HepG2 (cell line): Measurements from ENCODE around the gene PCNP. TPM values are rescaled to one million over a fixed set of nuclear protein-coding genes. Genes with fewer than 3 reads are reported as not detected.
A peak's percentile ranks its signal among the peaks of the same experiment; 100 is the strongest.

Source experiments
- CEBPB ChIP-seq: IDR thresholded peaks from 2 replicates; pipeline ENCODE4 v1.6.1; 2011; ENCODE audit warnings: low read depth, low read length, improper control_type of control experiment, borderline replicate concordance
- E2F1 ChIP-seq: sonication (generic); formaldehyde crosslinking; IDR thresholded peaks from 2 replicates; pipeline ENCODE4 v1.5.0; 2020; ENCODE audit warnings: missing genetic modification reagents
- GATAD2A ChIP-seq: IDR thresholded peaks from 2 replicates; pipeline ENCODE4 v1.6.1; 2016
- MBD4 ChIP-seq: IDR thresholded peaks from 2 replicates; pipeline ENCODE4 v1.6.1; 2012; ENCODE audit warnings: low read length, inconsistent platforms, borderline replicate concordance
- MNT ChIP-seq: fragments of 450-650 bp; IDR thresholded peaks from 2 replicates; pipeline ENCODE4 v1.6.1; 2016
- PHF20 ChIP-seq: sonication (generic); formaldehyde crosslinking; IDR thresholded peaks from 2 replicates; pipeline ENCODE4 v1.5.0; 2020; ENCODE audit warnings: mild to moderate bottlenecking, missing genetic modification reagents
- PITX1 ChIP-seq: sonication (generic); formaldehyde crosslinking; IDR thresholded peaks from 2 replicates; pipeline ENCODE4 v1.5.1; 2020; ENCODE audit warnings: mild to moderate bottlenecking, missing genetic modification reagents
- REST ChIP-seq, 2 experiments: IDR thresholded peaks; 2 replicates each; pipeline ENCODE4 v1.6.1; 2011 to 2012; ENCODE audit warnings: low read length in 2 of 2, borderline replicate concordance in 1 of 2, low read depth in 1 of 2, mild to moderate bottlenecking in 1 of 2, moderate library complexity in 1 of 2
- SP2 ChIP-seq: sonication (generic); formaldehyde crosslinking; IDR thresholded peaks from 2 replicates; pipeline ENCODE4 v1.5.1; 2020; ENCODE audit warnings: mild to moderate bottlenecking, missing genetic modification reagents
- SRY ChIP-seq: sonication (generic); formaldehyde crosslinking; IDR thresholded peaks from 2 replicates; pipeline ENCODE4 v1.8.0; 2022; ENCODE audit warnings: mild to moderate bottlenecking, missing genetic modification reagents
- TAF15 ChIP-seq: fragments of 200-400 bp; formaldehyde crosslinking; IDR thresholded peaks from one replicate; pipeline ENCODE4 v1.6.1; 2018; ENCODE audit warnings: mild to moderate bottlenecking, low read depth, low read length; ENCODE audit not compliant: poor library complexity, severe bottlenecking
- TCF7L2 ChIP-seq: IDR thresholded peaks from 2 replicates; pipeline ENCODE4 v1.6.1; 2011; ENCODE audit warnings: mild to moderate bottlenecking, low read depth, low read length, moderate library complexity
- TIGD3 ChIP-seq: sonication (generic); formaldehyde crosslinking; IDR thresholded peaks from 2 replicates; pipeline ENCODE4 v1.5.1; 2020; ENCODE audit warnings: mild to moderate bottlenecking, missing genetic modification reagents, borderline replicate concordance
- ZC3H4 ChIP-seq: sonication (generic); formaldehyde crosslinking; IDR thresholded peaks from 2 replicates; pipeline ENCODE4 v1.4.0; 2020; ENCODE audit warnings: missing genetic modification reagents, borderline replicate concordance
- ZNF513 ChIP-seq: sonication (generic); formaldehyde crosslinking; conservative IDR thresholded peaks from 2 replicates; pipeline ENCODE4 v1.5.0; 2020; ENCODE audit warnings: missing genetic modification reagents
- ZNF557 ChIP-seq: sonication (generic); formaldehyde crosslinking; IDR thresholded peaks from 2 replicates; pipeline ENCODE4 v1.4.0; 2020; ENCODE audit warnings: missing genetic modification reagents
- ZNF660 ChIP-seq: sonication (generic); formaldehyde crosslinking; IDR thresholded peaks from 2 replicates; pipeline ENCODE4 v1.5.1; 2020; ENCODE audit warnings: mild to moderate bottlenecking, low read depth, missing genetic modification reagents, borderline replicate concordance
- ZNF777 ChIP-seq: sonication (generic); formaldehyde crosslinking; IDR thresholded peaks from 2 replicates; pipeline ENCODE4 v1.4.0; 2020; ENCODE audit warnings: missing genetic modification reagents
- ZNF784 ChIP-seq: sonication (generic); formaldehyde crosslinking; IDR thresholded peaks from 2 replicates; pipeline ENCODE4 v1.5.1; 2020; ENCODE audit warnings: missing genetic modification reagents, mild to moderate bottlenecking, borderline replicate concordance
- polyA plus RNA-seq, 8 experiments: library from polyadenylated mRNA; depleted of rRNA in 3 of 8; stranded (reverse) in 7 of 8; unstranded in 1 of 8; fragments of >200 nt; fragmentation: Illumina TruSeq in 4 of 8; extraction: Trizol in 4 of 8; gene quantifications; 2 replicates each; pipeline versions ENCODE4 v1.2.1 to v1.2.3, GENCODE V29; 2011 to 2016; ENCODE audit warnings: low read depth in 4 of 8, missing spikeins in 1 of 8, mixed read lengths in 1 of 8; ENCODE audit not compliant: insufficient read depth in 1 of 8
- total RNA-seq, 5 experiments: library from RNA; depleted of rRNA; stranded (reverse); fragments of >200 nt; fragmentation: Illumina TruSeq; extraction: Trizol; gene quantifications; 2 replicates each; pipeline ENCODE4 v1.2.3, GENCODE V29; 2016; ENCODE audit warnings: low read depth in 1 of 5

The PCNP gene
- total and polyA plus RNA-seq, 2 of the 13 experiments (the other 11 are each of a cell fraction or from before 2014, with no cell fraction given): 44.1 to 78.2 TPM

GRCh38 chr3:101561630-101562328, 12.2 kb upstream of the PCNP start, which contains the start of gene TRMT10C (continued):
- TF ChIP-seq REST (IDR thresholded peaks at IDR 0.05; ENCODE audit: borderline replicate concordance in 1 of 2, low read depth in 1 of 2, low read length in 2 of 2): peak in 1 of 2 experiments; percentile 71; a peak in 1 of 4 replicates
- TF ChIP-seq ZNF513 (CRISPR knock-in tag): 0 out of 2 replicates have a peak, but pooled peaks have one; percentile 49
- 0 out of 2 replicates have a peak, but pooled peaks have one; percentile 43 for TF ChIP-seq ZNF557 (CRISPR knock-in tag)
- TF ChIP-seq GATAD2A (CRISPR knock-in tag): peak; percentile 72
- TF ChIP-seq MNT: no peak
- TF ChIP-seq TAF15: no peak
- TF ChIP-seq PHF20 (CRISPR knock-in tag): peak; percentile 97
- no peak for TF ChIP-seq TCF7L2
- TF ChIP-seq ZNF660 (CRISPR knock-in tag): no peak
- TF ChIP-seq CEBPB: no peak
- TF ChIP-seq E2F1 (CRISPR knock-in tag): no peak
- TF ChIP-seq MBD4: no peak
- TF ChIP-seq TIGD3 (CRISPR knock-in tag): no peak
- peak; percentile 62; the same call in 1 of the 2 replicates for TF ChIP-seq PITX1 (CRISPR knock-in tag)
- TF ChIP-seq ZC3H4 (CRISPR knock-in tag): no peak
- TF ChIP-seq SP2: peak; percentile 93
- TF ChIP-seq ZNF784 (CRISPR knock-in tag): peak; percentile 73; the same call in 1 of the 2 replicates
- peak; percentile 72; the same call in 1 of the 2 replicates for TF ChIP-seq ZNF777 (CRISPR knock-in tag)
- TF ChIP-seq SRY (CRISPR knock-in tag): no peak
